Frontal cortex (tissue), 4 donors: ENCODE measurements around the gene CFI. TPM values are rescaled to one million over a fixed set of nuclear protein-coding genes. Genes with fewer than 3 reads are reported as not detected.

Source experiments
- DNase-seq, 2 donors: peaks; one replicate each; pipeline ENCODE4 v3.0.0; 2012; ENCODE audit warnings: low spot score in 2 of 2
- FAIRE-seq: peaks from 2 replicates; lab custom pipeline; 2012; peaks lifted over from hg19 to GRCh38; lab: Jason Lieb, UNC
- total RNA-seq: library from RNA; depleted of rRNA; stranded (reverse); fragments of >200 nt; gene quantifications from one replicate; pipeline ENCODE4 v1.2.3, GENCODE V29; 2014
- donor health status: control.
- donor health status: control.
- donor health status: control.

CFI gene
- 4.5 TPM for total RNA-seq

DNA sequence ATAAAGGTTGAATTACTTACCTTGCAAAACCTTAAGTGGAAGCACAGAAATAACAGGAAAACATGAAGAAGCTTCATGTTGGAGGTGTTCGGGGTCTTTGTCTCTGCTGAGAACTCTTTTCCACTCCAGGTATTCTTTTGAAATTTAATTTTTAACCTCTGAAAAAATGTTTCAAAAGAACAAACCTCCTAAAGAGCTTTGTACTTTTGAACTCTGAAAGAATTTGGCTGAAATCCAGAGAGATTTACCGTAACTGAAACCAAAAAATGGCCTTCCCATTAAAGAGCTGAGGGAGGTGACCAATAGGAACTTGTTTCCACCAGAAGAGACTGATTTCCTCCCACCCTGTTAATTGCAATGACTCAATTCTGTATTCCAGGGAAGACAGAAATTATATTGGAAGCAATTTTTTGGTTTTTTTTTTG lies at the start of gene CFI:
CFI (minus strand) TSS at position 105 of the 425 bp plus-strand sequence; CDS start at position 77, 28 bp downstream.
- no peak for FAIRE-seq

DNA sequence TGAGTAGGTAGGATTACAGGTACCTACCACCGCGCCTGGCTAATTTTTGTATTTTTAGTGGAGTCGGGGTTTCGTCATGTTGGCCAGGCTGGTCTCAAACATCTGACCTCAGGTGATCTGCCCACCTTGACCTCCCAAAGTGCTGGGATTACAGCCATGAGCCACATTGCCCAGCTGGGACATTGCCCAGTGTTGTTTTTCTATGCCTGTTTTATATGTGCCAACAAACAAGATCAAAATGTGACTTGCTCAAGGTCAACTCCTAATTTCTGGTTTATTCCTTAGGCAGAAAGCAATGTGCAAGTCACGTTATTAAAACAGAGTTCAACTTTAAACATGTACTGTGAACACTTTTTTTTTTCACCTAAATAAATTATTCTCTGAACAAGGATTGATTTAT lies 48.8 kb upstream of the CFI start:
- no peak for FAIRE-seq
- DNase-seq, result no peak

More for the DNA sequence above, at the start of gene CFI:
- DNase-seq, result peak in 1 of 2 donors; percentile 12

DNA sequence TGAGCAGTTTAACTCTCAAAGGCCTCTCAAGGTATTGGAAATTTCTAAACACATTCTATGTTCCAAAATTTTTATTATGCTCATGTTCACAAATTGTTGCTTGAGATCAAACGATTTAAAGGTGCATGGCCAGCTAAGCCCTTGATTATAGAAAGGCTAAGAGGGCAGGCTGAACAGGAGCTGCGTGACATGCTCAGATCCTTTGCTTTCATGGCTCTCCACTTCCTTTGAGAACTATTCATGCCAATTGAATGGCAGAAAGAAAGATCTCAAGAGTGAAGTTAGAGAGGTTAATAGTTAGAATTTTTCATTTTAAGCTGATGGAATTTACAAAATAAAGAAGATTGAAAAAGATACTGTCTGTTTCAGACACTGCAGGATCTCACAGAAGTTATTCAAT lies 46.7 kb upstream of the CFI start:
- FAIRE-seq, result no peak
- no peak for DNase-seq

DNA sequence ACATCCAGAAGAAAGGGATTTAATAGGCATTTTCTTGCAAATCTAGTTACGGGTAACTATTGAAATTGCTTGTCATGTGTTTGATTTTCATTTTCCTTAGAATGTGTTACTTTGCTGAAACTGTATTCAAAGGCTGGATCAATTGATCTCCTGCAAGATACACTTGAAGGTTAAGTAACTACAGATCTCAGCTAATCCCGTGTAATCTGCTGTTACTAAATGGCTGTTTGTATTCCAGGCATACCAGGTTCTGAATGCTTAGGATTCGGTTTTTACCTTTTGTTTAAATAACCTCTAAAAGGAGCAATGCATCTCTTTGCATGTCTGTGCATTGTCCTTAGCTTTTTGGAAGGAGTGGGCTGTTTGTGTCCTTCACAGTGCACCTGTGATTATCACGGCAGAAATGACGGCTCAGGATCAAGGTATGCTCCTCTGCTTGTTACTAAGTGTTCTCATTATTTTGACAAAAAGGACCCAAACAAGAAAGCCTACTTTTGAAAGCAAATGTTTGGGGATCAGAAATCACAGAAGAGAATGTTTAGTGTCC lies 46.2 kb upstream of the CFI start, which contains the start of gene LRIT3:
LRIT3 (plus strand) TSS at position 212 of the 547 bp plus-strand sequence; CDS start at position 307, 95 bp downstream.
- no peak for DNase-seq
- FAIRE-seq, result no peak

DNA sequence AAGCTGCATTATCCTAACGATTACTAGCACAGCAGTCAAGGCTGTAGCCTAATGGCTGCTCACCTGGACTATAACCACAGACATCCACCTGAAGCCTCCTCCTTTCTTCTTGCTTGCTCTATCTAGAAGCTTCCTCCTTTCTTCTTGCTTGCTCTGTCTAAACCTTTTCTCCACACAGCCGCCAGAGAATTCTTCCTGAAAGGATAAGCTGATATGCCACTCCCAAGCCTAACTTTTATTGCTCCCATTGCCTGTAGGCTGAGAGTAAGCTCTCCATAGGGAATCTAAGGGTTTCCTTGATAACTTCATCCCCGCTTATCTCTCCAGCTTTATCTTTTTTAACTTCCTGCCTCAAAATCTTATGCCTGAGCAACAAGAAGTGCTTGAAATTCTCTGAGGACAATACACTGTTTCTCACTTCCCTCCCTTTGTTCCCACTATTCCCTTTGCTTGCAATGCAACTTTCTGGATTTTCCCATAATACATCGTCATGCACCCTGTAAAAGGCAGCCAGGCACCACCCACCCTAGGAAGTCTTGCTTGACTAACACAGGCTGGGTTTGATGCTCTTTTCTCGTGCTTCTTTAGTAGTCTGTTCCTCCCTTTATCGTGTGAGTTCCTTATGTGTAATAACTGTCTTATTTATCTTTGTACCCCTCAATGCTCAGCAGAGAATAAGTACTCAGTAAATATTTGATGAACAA lies 44.7 kb upstream of the CFI start:
- DNase-seq (no peak), FAIRE-seq (no peak)

DNA sequence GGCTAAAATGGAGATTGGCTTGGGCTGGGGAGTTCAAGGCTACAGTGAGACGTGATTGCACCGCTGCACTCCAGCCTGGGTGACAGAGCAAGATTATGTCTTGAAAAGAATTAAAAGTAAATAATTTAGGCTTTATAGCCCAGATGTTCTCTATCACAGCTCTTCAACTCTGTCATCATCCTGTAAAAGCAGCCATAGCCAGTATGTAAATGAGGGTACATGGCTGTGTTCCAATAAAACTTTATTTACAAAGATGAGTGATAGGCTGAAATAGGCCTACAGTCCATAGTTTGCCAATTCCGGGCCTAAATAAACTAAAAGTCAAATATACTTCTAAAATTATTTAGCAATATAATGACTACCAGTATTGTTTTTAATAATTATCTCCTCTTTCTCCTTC lies 35.2 kb upstream of the CFI start:
- DNase-seq (no peak), FAIRE-seq (no peak)

DNA sequence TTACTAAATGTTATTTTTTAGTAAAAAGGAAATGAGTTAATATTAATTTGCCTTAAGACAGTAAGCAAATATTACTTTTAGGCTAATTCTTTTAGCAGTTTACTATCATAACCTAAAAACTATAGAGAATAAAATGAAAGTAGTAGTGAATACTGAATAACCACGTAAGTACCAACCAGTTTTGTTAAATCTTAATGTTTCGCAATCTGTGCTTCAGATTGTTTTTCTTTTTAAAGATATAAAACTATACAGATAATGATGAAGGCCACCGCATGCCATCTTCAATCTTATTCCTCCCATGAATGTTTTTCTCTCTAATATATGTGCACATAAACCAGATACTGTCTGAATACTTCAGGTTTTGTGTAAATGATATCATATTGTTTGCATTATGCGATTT lies 32.0 kb upstream of the CFI start:
- FAIRE-seq, result no peak
- DNase-seq, result no peak

DNA sequence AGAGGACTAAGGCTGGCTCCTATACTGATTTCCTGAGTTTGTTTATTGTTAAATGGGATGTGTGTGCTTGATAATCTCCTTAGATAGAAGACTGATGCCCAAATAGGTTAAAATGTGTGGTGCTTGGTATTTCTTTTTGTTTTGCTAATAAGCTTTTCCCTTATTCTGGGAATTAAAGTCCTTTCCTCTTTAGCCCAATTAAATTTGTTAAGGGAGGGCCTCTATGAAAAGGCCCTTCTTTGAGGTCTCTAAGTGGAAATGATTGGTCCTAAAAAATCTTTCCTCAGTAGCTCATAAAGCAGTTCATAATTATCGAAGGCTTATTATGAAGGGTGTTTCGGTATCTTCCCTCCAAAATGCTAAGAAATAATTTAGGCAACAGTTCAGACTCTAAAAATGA lies 25.9 kb upstream of the CFI start, which contains the start of gene RRH:
RRH (plus strand) TSS at position 301 of the 400 bp plus-strand sequence; CDS start at position 357, 56 bp downstream.
- FAIRE-seq (no peak), DNase-seq (no peak)

DNA sequence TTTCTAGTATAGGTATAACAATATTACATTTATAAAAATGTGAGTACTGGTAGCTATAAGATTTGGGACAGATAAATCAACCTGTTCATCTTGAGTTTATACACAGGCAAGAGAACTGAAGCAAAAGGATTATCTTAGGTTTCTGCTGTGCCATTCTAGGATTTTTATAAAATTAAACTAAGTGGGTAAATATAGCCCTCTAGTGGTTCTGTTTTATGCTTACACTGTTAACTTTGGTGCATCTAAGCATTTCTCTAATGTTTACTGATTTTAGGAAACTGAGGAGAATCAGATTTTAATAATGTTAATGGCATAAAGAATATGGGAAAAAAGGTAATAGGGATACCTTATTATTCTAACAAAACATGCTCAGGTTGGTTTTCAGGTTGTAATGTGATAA lies 24.9 kb upstream of the CFI start:
- FAIRE-seq (peak; percentile 67), DNase-seq (peak in 1 of 2 donors; percentile 12)

DNA sequence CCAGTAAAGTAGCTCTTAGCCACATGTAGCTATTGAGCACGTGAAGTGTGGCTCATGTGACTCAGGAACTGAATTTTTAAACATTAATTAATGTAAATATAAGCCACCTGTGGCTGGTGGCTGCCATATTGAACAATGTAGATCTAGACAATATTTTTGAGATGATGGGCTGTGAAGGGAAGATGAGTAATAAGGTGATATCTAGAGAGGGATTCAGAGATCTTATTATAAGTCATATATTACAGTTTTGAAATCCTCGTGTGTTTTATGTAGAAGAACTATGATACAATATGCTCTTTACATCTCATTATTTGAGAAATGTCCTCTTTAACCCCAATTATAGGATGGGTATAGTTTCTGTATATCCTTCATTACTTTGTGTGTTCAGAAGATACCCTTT lies 19.4 kb upstream of the CFI start:
- FAIRE-seq, result no peak
- DNase-seq, result no peak

DNA sequence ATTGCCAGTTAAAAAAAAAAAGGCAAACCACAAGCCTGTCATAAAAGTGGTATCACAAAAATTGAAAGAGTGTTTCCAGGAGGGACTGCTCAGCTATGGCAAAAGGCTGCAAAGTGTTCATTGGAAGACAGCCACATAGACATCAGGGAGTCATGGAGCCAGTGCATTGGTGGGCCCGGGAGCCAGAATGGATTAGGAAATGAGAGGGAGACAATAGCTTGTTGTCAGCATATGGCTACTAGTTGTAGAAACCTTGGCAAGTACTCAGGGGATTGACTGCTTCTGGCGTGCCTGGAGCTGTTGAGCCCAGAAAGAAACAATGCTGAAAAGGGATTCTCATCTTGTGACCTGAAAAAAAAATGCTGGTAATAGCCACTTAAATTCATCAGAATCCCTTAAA lies 18.8 kb upstream of the CFI start:
- FAIRE-seq (no peak), DNase-seq (no peak)

DNA sequence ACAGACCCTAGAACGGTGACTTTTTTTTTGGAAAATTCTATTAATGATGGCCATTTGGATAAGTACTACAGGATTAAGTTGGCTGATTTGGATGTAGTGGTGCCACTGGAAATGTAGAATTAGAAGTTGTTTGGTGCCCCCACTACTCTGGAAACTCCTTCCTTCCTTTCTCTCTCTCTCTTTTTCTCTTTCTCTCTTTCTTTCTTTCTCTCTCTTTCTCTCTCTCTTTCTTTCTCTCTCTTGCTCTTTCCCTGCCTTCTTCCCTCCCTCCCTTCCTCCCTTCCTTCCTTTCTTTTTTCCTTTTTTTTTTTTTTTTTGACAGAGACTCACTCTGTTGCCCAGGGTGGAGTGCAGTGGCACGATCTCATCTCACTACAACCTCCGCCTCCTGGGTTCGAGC lies 16.5 kb upstream of the CFI start:
- DNase-seq, result no peak
- FAIRE-seq, result no peak

DNA sequence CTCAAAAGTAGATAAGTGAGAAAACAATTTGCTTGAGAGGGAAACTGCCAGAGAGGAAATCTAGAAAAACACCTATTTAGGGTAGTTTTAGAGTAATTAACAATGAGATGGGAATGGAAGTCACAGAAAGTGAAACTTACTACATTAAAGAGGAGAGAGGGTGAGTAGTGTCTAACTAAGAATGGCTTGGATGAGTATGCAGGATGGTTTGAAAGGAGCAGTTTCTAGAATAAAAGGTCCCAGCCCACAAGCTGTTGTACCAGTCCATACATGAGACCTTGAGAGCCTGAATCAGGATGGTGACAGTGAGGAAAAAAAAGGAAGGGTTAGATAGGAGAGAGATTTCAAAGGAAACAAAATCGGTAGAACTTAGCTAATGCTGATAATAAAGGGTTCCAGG lies 15.1 kb upstream of the CFI start:
- FAIRE-seq, result no peak

DNA sequence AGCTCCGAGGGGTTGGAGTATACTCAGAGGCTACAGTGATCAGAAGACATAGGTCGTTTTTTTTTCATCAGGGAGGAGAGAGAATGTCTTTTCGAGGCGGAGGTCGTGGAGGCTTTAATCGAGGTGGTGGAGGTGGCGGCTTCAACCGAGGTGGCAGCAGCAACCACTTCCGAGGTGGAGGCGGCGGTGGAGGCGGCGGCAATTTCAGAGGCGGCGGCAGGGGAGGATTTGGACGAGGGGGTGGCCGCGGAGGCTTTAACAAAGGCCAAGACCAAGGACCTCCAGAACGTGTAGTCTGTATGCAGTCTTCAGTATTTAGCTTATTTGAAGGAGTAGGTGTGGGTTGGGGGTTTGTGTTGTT lies 14.3 kb upstream of the CFI start:
- DNase-seq (no peak), FAIRE-seq (no peak)

More for the DNA sequence above, 15.1 kb upstream of the CFI start:
- DNase-seq, result no peak

DNA sequence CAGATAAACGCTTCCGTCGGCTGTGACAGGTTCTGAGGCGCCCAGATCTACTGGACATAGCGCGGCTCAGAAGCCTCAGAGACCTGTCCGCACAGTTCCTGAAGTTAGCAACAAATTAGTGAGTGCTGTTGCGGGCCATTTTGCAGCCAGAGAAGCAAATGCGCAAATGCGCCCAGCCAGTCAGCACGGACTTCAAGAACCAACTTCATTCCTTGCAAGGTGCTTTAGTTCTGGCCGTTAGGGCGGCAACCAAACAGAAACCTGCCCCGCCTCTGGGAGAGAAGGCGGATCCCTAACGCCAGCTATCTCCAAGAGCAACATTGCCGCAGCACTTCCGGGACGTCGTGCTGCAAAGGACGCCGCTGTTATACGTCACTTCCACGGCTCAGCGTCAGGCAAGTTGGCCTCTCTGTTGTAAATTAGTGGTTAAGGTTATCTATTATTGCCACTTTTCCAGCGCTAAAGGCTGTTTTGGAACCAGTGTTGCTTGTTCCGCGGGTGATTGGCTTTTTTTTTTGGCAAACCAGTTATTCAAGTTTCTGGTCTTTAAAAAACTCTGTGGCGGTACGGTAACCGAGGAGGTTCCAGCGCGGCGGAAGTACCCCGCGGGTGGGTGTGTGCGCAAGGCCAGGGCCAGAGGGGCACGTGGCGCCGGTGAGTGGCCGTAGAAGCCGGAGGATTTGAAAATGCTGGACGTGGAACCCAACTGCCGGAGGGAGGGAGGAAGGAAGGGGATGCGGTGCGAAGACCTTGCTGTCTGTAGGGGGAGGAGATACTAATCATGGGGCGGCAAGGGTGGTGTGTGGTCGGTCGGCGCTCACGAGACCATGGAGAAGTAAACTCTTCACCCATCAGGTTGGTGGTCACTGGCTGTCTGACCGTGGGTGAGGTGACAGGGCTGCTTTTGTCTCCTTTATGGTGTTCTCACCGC lies 13.6 kb upstream of the CFI start, which contains the start of gene GAR1:
GAR1 (plus strand) TSS at position 612 of the 931 bp plus-strand sequence. CDS start 403 bp downstream, outside the sequence.
- FAIRE-seq (no peak), DNase-seq (peak; percentile 74 to 86)

DNA sequence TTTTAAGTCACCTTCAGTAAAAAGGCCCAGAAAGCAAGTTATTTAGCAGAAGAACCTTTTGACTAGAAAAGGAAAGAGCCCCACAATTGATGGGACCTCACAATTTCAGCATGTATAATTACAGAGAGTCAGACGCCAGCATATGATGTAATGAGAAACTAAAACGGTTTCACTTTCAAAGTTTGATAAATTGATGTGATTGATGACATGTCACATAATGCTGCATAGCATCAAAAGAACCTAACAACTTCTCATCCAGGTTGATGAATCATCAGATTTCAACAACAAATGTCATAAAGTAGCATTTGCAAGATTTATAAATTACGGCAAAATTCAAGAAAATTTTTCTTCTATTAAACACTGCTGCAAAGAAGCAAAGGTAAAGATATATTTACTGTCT lies 9.9 kb upstream of the CFI start:
- DNase-seq (no peak), FAIRE-seq (no peak)

DNA sequence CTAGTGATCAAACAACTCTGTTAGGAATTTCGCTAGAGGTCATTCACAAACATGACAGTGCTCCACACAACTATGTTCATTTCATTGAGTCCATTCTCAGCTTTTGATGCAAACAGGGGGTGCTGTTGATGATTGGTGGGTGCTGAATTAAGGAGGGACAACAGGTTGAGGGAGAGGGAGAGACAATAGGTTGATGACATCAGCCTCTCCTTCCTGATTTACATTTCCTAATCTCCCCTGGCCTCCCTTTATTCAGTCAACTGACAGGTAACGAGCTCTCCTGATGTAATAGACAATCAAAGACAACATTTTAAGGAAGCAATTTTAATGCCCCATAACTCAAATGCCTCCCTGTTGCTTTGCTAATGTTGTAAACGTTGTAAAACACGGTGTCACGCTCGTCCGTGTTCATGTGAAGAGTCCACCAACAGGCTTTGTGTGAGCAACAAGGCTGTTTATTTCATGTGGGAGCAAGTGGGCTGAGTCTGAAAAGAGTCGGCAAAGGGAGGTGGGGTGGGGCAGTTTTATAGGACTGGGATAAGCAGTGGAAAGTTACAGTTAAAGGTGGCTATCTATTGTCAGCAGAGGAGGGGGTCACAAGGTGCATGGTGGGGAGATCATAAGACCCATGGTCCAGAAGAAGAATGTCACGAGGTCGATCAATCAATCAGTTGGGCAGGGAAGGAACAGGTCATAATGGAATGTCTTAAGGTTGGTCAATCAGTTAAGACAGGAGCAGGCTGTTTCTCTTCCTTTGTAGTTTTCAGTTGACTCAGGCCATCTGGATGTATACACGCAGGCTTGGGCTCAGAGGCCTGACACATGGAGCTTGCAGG lies 9.0 kb upstream of the CFI start:
- DNase-seq, result no peak
- no peak for FAIRE-seq

DNA sequence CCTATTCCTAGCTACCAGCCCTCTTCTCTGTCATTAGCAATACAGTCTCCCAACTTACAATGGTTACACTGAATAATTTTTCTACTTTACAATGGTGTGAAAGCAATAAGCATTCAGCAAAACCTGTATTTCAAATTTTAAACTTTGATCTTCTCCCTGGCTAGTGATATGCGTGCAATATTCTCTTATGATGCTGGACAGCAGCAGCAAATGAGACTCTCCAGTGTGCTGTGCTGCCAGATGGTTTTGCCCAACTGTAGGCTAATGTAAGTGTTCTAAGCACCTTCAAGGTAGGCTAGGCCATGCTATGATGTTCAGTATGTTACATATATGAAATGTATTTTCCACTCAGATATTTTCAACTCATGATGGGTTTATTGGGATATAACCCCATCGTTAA lies 7.9 kb upstream of the CFI start:
- FAIRE-seq, result no peak
- no peak for DNase-seq

DNA sequence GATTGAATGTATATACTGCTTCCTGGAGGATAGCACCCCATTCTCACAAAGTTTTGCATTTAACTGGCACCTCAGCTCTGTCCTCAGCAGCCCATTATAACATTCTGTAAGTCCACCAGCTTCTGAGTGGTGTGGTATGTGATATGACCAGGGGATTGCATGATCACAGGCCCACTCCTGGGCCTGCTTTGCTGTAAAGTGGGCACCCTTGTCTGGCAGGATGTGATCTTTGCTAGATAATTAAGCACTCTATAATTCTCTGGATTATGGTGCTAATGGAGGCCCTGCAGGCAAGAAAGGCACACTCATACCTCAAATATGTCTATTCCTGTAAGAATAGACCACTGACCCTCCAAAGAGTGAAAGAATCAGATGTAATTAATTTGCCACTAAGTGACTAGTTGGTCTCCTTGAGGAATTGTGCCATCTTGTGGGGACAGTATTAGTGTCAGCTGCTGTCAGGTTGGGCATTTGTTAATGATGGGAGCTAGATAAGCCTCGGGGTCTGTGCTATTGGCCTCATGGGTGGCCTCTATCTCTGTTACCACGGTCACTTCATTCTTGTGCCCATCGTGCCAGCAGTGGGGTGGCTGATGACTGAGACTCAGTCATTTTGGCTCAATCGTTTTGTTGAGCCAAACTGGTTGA lies 2.2 kb upstream of the CFI start:
- no peak for FAIRE-seq
- DNase-seq, result peak in 1 of 2 donors; percentile 10
